ENCODE data around the gene BOLA2B.

GRCh38 chr16:30186782-30187555 is 6.5 kb downstream of the BOLA2B start:
- TF ChIP-seq EP300 (IDR thresholded peaks at IDR 0.05) (no peak), POLR2A (IDR thresholded peaks at IDR 0.05) (no peak), POLR2AphosphoS5 (IDR thresholded peaks at IDR 0.05) (no peak)
- TF ChIP-seq, protein P1, sequence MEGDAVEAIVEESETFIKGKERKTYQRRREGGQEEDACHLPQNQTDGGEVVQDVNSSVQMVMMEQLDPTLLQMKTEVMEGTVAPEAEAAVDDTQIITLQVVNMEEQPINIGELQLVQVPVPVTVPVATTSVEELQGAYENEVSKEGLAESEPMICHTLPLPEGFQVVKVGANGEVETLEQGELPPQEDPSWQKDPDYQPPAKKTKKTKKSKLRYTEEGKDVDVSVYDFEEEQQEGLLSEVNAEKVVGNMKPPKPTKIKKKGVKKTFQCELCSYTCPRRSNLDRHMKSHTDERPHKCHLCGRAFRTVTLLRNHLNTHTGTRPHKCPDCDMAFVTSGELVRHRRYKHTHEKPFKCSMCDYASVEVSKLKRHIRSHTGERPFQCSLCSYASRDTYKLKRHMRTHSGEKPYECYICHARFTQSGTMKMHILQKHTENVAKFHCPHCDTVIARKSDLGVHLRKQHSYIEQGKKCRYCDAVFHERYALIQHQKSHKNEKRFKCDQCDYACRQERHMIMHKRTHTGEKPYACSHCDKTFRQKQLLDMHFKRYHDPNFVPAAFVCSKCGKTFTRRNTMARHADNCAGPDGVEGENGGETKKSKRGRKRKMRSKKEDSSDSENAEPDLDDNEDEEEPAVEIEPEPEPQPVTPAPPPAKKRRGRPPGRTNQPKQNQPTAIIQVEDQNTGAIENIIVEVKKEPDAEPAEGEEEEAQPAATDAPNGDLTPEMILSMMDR (IDR thresholded peaks at IDR 0.05), result peak; percentile 67 to 77

Data from suprapubic skin (tissue), 4 donors.